ENCODE data around the gene DNAH10. TPM values are rescaled to one million over a fixed set of nuclear protein-coding genes. Genes with fewer than 3 reads are reported as not detected.

The DNAH10 gene
- total RNA-seq, 1 donor from 2014 or later, result 0.04 TPM

DNA sequence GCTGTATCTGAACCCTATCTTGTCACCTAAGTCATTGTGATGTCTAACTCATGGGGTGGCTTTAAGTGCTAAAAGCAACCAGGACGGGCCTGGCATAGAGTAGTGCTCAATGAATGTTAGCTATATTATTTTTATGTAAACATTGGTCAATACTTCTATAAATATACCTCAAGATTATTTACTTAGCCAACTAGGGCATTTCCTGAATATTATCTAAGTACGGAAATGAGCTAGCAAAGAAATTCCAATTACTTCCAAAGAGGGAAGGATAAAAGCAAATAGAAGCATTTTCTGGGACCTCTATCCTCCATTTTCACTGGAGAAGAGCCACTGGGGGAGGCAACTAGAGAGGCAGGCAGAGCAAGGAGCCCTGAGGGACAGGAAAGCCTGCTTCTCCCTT is 189.9 kb downstream of the DNAH10 start:
- Histone ChIP-seq H3K27me3 (ENCODE audit: control insufficient read depth, insufficient read depth, low read length) (no peaks in the 10 kb centered on the region), H3K36me3 (ENCODE audit: control insufficient read depth, insufficient read depth, low read length) (no peaks in the 10 kb centered on the region), H3K4me3 (ENCODE audit: low read depth, low read length) (no peak overlapping the region)
- DNase-seq (ENCODE audit: low read depth), result no peak
- TF ChIP-seq, protein P1, sequence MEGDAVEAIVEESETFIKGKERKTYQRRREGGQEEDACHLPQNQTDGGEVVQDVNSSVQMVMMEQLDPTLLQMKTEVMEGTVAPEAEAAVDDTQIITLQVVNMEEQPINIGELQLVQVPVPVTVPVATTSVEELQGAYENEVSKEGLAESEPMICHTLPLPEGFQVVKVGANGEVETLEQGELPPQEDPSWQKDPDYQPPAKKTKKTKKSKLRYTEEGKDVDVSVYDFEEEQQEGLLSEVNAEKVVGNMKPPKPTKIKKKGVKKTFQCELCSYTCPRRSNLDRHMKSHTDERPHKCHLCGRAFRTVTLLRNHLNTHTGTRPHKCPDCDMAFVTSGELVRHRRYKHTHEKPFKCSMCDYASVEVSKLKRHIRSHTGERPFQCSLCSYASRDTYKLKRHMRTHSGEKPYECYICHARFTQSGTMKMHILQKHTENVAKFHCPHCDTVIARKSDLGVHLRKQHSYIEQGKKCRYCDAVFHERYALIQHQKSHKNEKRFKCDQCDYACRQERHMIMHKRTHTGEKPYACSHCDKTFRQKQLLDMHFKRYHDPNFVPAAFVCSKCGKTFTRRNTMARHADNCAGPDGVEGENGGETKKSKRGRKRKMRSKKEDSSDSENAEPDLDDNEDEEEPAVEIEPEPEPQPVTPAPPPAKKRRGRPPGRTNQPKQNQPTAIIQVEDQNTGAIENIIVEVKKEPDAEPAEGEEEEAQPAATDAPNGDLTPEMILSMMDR (IDR thresholded peaks at IDR 0.05; ENCODE audit: insufficient read depth, low read length, poor library complexity, severe bottlenecking), result no peak

DNA sequence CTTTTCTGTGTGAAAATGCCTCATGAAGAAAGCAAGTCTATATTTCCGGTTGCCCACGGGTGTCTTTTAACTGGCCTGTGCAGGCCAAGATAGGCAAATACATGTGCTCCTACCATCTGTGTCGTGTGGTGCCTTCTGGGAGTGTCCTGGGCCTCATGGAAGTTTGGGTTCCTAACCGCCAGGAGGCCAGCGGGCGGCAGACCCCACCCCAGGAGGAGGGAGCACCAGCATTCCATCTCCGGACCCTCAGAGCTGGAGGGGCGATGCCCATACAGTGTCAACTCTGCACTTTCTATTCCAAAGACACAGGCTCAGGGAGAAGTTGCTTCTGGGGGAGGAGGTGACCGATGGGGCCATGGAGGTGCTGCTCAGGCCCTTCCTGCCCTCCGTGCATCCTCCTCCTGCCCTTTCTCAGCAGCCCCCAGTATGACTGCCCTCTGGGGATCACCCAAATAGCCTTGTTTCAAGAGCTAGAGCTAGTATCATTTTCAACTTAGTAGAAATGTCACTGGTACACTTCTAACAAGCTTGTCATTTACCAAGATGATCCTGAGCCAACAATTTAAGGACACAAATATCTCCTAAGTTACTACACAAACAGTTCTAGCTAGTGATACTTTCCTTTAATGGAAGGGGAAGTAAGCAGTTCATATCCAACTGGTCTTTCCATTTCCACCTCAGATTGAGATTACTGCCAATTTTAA is 192.7 kb downstream of the DNAH10 start:
- no peaks in the 10 kb centered on the region for H3K27me3 ChIP-seq (ENCODE audit: control insufficient read depth, insufficient read depth, low read length)
- H3K36me3 ChIP-seq (ENCODE audit: control insufficient read depth, insufficient read depth, low read length), result no peaks in the 10 kb centered on the region
- no peak overlapping the region for H3K4me3 ChIP-seq (ENCODE audit: low read depth, low read length)
- no peak for DNase-seq (ENCODE audit: low read depth)
- TF ChIP-seq, protein P1 (IDR thresholded peaks at IDR 0.05; ENCODE audit: insufficient read depth, low read length, poor library complexity, severe bottlenecking), result no peak

DNA sequence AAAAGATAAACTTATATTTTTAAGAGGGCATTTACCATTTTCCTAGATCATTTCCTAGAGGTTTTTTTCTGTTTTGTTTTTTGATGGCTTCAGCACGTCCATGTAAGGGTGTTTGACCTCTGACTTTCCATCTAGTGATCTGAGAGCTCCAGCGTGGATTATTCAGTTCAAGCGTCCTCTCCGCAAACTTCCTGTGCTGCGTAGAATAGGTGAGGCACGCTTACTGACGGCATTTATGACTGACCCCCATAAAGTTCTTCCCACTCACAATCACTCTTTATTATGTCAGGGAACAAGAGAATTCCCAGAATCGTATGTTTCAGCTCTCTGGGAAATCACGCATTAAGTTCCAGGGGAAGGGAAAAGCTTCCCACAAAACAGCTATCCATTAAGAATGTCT is 194.1 kb downstream of the DNAH10 start:
- TF ChIP-seq, protein P1 (IDR thresholded peaks at IDR 0.05; ENCODE audit: insufficient read depth, low read length, poor library complexity, severe bottlenecking), result no peak
- H3K36me3 ChIP-seq (ENCODE audit: control insufficient read depth, insufficient read depth, low read length), result no peaks in the 10 kb centered on the region
- H3K4me3 ChIP-seq (ENCODE audit: low read depth, low read length), result no peak overlapping the region
- no peak for DNase-seq (ENCODE audit: low read depth)
- H3K27me3 ChIP-seq (ENCODE audit: control insufficient read depth, insufficient read depth, low read length), result no peaks in the 10 kb centered on the region

DNA sequence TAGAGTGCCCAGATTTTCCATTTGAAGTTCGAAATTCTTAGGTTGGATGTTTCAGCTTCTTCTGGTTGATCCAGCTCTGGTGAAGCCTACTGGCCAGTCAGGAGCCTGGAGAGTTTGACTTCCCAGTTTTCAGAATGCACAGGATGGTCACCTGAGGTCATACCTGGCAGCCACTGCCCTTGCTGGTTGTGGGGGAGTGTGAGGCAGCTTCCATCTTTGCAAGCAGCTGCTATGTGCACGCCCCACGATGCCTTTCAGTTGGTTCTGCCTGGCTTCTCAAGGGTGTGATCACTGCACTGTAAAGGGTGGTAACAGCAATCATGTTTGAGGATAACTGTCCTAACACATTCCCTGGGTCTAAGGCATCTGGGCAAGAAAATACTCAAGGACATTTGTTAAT is 195.1 kb downstream of the DNAH10 start:
- no peaks in the 10 kb centered on the region for H3K27me3 ChIP-seq (ENCODE audit: control insufficient read depth, insufficient read depth, low read length)
- H3K36me3 ChIP-seq (ENCODE audit: control insufficient read depth, insufficient read depth, low read length), result no peaks in the 10 kb centered on the region
- TF ChIP-seq, protein P1 (IDR thresholded peaks at IDR 0.05; ENCODE audit: insufficient read depth, low read length, poor library complexity, severe bottlenecking), result no peak
- DNase-seq (ENCODE audit: low read depth), result no peak
- no peak overlapping the region for H3K4me3 ChIP-seq (ENCODE audit: low read depth, low read length)

DNA sequence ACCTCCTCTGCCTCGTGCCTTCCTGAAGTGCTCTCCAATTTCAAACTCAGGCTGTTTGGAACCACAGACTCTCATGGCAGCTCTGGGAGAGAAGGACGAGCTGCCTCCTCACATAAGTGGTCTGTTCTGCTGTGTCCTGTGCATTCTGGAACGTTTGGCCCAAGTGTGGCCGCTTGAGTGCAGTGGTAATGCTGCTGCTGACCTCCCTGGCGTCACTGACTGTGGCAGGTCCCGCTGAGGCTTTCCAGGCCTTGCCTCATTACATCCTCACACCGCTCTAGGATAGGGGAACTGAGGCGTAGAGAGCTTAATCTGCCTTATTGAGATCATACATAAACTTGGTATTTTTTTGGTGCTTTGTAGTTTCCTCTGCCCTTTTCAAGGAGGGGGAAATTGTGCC is 196.4 kb downstream of the DNAH10 start:
- Histone ChIP-seq H3K27me3 (ENCODE audit: control insufficient read depth, insufficient read depth, low read length) (no peaks in the 10 kb centered on the region), H3K36me3 (ENCODE audit: control insufficient read depth, insufficient read depth, low read length) (no peaks in the 10 kb centered on the region), H3K4me3 (ENCODE audit: low read depth, low read length) (no peak overlapping the region)
- TF ChIP-seq, protein P1 (IDR thresholded peaks at IDR 0.05; ENCODE audit: insufficient read depth, low read length, poor library complexity, severe bottlenecking), result no peak
- DNase-seq (ENCODE audit: low read depth), result no peak

DNA sequence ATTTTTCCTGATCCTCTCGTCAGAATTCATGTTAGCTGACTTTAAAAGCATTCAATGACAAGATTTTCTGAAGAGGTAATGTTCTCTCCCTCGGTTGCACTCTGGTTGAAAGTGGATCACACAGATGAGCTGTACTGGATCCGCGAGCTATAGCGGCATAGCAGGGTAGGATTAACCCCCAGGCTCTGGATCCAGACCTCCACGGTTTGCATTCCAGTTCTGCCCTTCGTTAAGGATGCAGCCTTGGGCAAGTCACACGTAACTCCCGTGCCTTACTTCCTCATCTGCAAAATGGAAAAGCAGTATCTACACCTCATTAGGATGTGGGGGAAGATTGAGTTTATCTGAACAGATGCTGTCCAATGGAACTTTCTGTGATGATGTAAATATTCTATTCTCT is 196.8 kb downstream of the DNAH10 start:
- no peak for DNase-seq (ENCODE audit: low read depth)
- no peak overlapping the region for H3K4me3 ChIP-seq (ENCODE audit: low read depth, low read length)
- H3K36me3 ChIP-seq (ENCODE audit: control insufficient read depth, insufficient read depth, low read length), result no peaks in the 10 kb centered on the region
- TF ChIP-seq, protein P1 (IDR thresholded peaks at IDR 0.05; ENCODE audit: insufficient read depth, low read length, poor library complexity, severe bottlenecking), result no peak
- no peaks in the 10 kb centered on the region for H3K27me3 ChIP-seq (ENCODE audit: control insufficient read depth, insufficient read depth, low read length)

Data from kidney epithelial cell (primary cell).